Naive thymus-derived CD4-positive, alpha-beta T cell (primary cell): Measurements from ENCODE around the gene KIF26A. TPM values are rescaled to one million over a fixed set of nuclear protein-coding genes. Genes with fewer than 3 reads are reported as not detected.

Experiments used
- ATAC-seq: fragments of 150-1000 bp; cut with Tn5 transposase; 2 replicates; pipeline ENCODE4 v1.10.0; 2021; ENCODE audit warnings: mild to moderate bottlenecking, moderate library complexity
- CTCF ChIA-PET: fragments of 350-600 bp; sonication (Branson Sonifier 250); formaldehyde crosslinking; loops from one replicate; lab custom pipeline; 2021; ENCODE audit warnings: antibody characterized with exemption; lab: Charles Lee
- POLR2A ChIA-PET: fragments of 350-600 bp; sonication (Branson Sonifier 250); formaldehyde crosslinking; loops from one replicate; lab custom pipeline; 2021; ENCODE audit warnings: antibody characterized with exemption, inconsistent platforms; lab: Charles Lee
- DNase-seq, 9 donors: peaks; one replicate each; pipeline versions ENCODE4 v3.0.0 to v3.0.0-alpha.2; 2020 to 2022; ENCODE audit warnings: mixed read lengths in 1 of 9
- H3K27ac ChIP-seq: one replicate; pipeline ENCODE4 v1.7.0; 2013; ENCODE audit warnings: mild to moderate bottlenecking, low read depth, low read length, moderate library complexity
- H3K27me3 ChIP-seq, 2 donors: one replicate each; pipeline ENCODE4 v1.7.0; 2013; ENCODE audit warnings: low read length in 2 of 2, mild to moderate bottlenecking in 2 of 2, moderate library complexity in 2 of 2; ENCODE audit not compliant: control insufficient read depth in 2 of 2, insufficient read depth in 2 of 2
- H3K36me3 ChIP-seq, 3 experiments: 1 replicate in 2 of 3; 2 replicates in 1 of 3; pipeline ENCODE4 v1.7.0; 2013; ENCODE audit warnings: low read length in 3 of 3, mild to moderate bottlenecking in 3 of 3, moderate library complexity in 1 of 3; ENCODE audit not compliant: insufficient read depth in 3 of 3, control insufficient read depth in 2 of 3
- H3K4me1 ChIP-seq, 2 donors: one replicate each; pipeline ENCODE4 v1.7.0; 2013; ENCODE audit warnings: low read length in 2 of 2, mild to moderate bottlenecking in 2 of 2, moderate library complexity in 1 of 2; ENCODE audit not compliant: control insufficient read depth in 2 of 2, insufficient read depth in 2 of 2
- H3K4me3 ChIP-seq: 2 replicates; pipeline ENCODE4 v1.7.0; 2013; ENCODE audit warnings: mild to moderate bottlenecking, low read length
- H3K9me3 ChIP-seq, 3 experiments: 1 replicate in 2 of 3; 2 replicates in 1 of 3; pipeline ENCODE4 v1.7.0; 2013; ENCODE audit warnings: low read length in 3 of 3; ENCODE audit not compliant: control insufficient read depth in 2 of 3
- H3K27ac Mint-ChIP-seq, 9 donors: one replicate each; pipeline ENCODE4 v1.8.0; 2020 to 2022; ENCODE audit warnings: mixed read lengths in 9 of 9, mild to moderate bottlenecking in 8 of 9, moderate library complexity in 5 of 9, inconsistent platforms in 2 of 9
- H3K27me3 Mint-ChIP-seq, 5 donors: one replicate each; pipeline ENCODE4 v1.8.0; 2021 to 2022; ENCODE audit warnings: mixed read lengths in 5 of 5, mild to moderate bottlenecking in 1 of 5
- H3K36me3 Mint-ChIP-seq, 5 donors: one replicate each; pipeline ENCODE4 v1.8.0; 2020 to 2022; ENCODE audit warnings: mixed read lengths in 5 of 5, mild to moderate bottlenecking in 3 of 5, inconsistent platforms in 1 of 5
- H3K4me1 Mint-ChIP-seq, 7 donors: one replicate each; pipeline ENCODE4 v1.8.0; 2020 to 2022; ENCODE audit warnings: mixed read lengths in 7 of 7, mild to moderate bottlenecking in 3 of 7, inconsistent platforms in 1 of 7
- H3K4me3 Mint-ChIP-seq, 10 donors: one replicate each; pipeline ENCODE4 v1.8.0; 2020 to 2022; ENCODE audit warnings: mild to moderate bottlenecking in 10 of 10, mixed read lengths in 10 of 10, moderate library complexity in 6 of 10, inconsistent platforms in 2 of 10
- H3K9me3 Mint-ChIP-seq, 11 donors: one replicate each; pipeline ENCODE4 v1.8.0; 2020 to 2022; ENCODE audit warnings: mixed read lengths in 11 of 11, mild to moderate bottlenecking in 4 of 11, inconsistent platforms in 1 of 11, moderate library complexity in 1 of 11
- intact Hi-C, 2 donors: fragments of 100-400 bp; cut with micrococcal nuclease; formaldehyde crosslinking; loops; one replicate each; pipeline ENCODE4 v1.15.1; 2023
- polyA plus RNA-seq, 2 donors: library from polyadenylated mRNA; unstranded; fragments of 300-500 nt; fragmentation: Illumina TruSeq; gene quantifications; one replicate each; pipeline ENCODE4 v1.2.3, GENCODE V29; 2021
- total RNA-seq, 6 experiments: library from RNA in 5 of 6; stranded (reverse) in 5 of 6; gene quantifications; 1 replicate in 5 of 6; 2 replicates in 1 of 6; pipeline ENCODE4 v1.2.3 and lab custom pipeline; 2021 to 2026

The KIF26A gene
- total and polyA plus RNA-seq, 7 experiments from 2014 or later, result 0.13 to 0.53 (median 0.17) TPM; not detected in 4

DNA sequence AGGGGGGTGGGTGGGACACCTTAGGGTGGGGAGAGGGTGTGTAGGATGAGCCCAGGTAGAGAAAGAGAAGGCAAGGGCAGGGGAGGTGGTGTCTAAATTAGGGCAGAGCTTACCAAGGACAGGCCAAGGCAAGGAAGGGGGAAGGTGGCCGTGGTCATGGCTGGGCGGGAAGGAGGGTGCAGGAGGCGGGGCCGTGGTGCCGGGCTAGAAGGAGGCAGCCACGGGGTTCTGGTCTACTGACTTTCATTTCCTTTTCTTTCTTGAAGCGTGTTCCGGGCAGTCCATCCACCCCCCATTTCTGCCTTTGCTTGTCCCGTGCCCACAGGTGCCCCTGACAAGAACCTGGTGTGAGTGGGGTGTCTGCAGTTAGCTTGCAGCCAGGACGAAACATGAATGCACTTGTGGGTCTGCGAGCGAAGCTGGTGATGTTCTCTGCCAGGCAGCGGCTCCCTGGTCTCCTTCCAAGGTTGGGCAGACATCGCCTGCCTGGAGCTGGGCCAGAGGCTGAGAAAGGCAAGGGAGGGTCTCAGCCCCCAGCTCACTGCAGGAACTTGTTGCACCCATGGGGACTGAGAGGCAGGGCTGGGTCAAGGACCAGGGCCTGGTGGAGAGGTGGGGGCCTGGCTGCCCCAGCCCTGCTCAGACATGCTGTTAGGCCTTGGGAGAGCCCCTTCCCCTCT is 58.2 kb downstream of the KIF26A start:
- Histone ChIP-seq H3K4me1 (no peaks in the 10 kb centered on the region), H3K36me3 (no peaks in the 10 kb centered on the region), H3K27me3 (no peaks in the 10 kb centered on the region), H3K4me3 (no peak overlapping the region), H3K27ac (no peak overlapping the region), H3K9me3 (no peaks in the 10 kb centered on the region)
- Mint-ChIP-seq H3K36me3 (no peaks in the 10 kb centered on the region), H3K4me3 (no peak overlapping the region), H3K9me3 (no peaks in the 10 kb centered on the region), H3K27ac (no peak overlapping the region), H3K27me3 (no peaks in the 10 kb centered on the region), H3K4me1 (peaks cover 0 to 5% (median 2%) of the 10 kb centered on the region in 7 donors)
- no peak for DNase-seq
- ATAC-seq, result no peak
- CTCF ChIA-PET, result no interaction called here
- intact Hi-C loops, result no loop called here
- POLR2A ChIA-PET, result no interaction called here

DNA sequence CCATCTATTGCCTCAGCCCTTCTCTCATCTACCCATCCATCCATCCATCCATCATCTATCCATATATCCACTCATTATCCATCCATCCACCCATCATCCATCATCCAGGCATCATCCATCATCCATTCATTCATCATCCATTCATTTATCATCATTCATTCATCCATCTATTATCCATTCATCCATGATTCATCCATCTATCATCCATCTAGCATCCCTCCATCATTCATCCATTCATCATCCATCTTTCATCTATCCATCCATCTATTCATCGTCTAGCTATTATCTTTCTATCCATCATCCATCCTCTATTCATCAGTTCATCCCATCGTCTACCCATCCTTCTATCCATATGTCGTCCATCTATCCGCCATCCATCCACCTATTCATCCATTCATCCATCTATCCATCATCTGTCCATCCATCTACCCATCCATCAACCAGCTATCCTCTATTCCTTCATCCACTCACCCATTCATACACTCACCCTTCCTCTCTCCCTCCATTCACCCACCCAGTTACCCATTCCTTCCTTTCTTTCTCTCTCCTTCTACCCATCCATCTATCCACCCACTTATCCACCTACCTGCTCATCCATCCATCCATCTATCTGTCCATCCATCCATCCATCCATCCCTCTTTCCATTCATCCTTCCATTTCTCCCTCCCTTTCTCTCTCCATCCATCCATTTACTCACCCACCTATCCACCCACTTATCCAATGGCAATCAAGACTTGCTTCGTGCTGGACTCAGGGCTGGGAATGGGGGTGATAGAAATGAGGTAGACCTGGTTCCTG is 59.3 kb downstream of the KIF26A start:
- Histone ChIP-seq H3K36me3 (no peaks in the 10 kb centered on the region), H3K4me1 (no peaks in the 10 kb centered on the region), H3K4me3 (no peak overlapping the region), H3K27ac (no peak overlapping the region), H3K27me3 (no peaks in the 10 kb centered on the region), H3K9me3 (no peaks in the 10 kb centered on the region)
- Mint-ChIP-seq H3K36me3 (no peaks in the 10 kb centered on the region), H3K27me3 (peaks cover 0 to 4% (median 0%) of the 10 kb centered on the region in 5 donors), H3K4me1 (peaks cover 0 to 5% (median 2%) of the 10 kb centered on the region in 7 donors), H3K4me3 (no peak overlapping the region), H3K9me3 (peaks cover 0 to 2% (median 0%) of the 10 kb centered on the region in 11 donors), H3K27ac (no peak overlapping the region)
- ATAC-seq, result no peak
- intact Hi-C loops, result no loop called here
- ChIA-PET POLR2A (no interaction called here), CTCF (no interaction called here)
- no peak for DNase-seq

GRCh38 chr14:104199266-104199895 is 61.0 kb downstream of the KIF26A start:
- Mint-ChIP-seq H3K27me3 (peaks cover 0 to 5% (median 0%) of the 10 kb centered on the region in 5 donors), H3K4me1 (peaks cover 0 to 5% (median 2%) of the 10 kb centered on the region in 7 donors), H3K36me3 (no peaks in the 10 kb centered on the region), H3K9me3 (peaks cover 0 to 2% (median 0%) of the 10 kb centered on the region in 11 donors), H3K27ac (no peak overlapping the region), H3K4me3 (no peak overlapping the region)
- H3K27ac ChIP-seq, result no peak overlapping the region
- ChIA-PET CTCF (no interaction called here), POLR2A (no interaction called here)
- no peaks in the 10 kb centered on the region for H3K36me3 ChIP-seq
- DNase-seq (no peak), ATAC-seq (no peak)
- H3K4me3 ChIP-seq, result no peak overlapping the region
- no peaks in the 10 kb centered on the region for H3K4me1 ChIP-seq
- intact Hi-C loops, result no loop called here
- no peaks in the 10 kb centered on the region for H3K27me3 ChIP-seq
- no peaks in the 10 kb centered on the region for H3K9me3 ChIP-seq

DNA sequence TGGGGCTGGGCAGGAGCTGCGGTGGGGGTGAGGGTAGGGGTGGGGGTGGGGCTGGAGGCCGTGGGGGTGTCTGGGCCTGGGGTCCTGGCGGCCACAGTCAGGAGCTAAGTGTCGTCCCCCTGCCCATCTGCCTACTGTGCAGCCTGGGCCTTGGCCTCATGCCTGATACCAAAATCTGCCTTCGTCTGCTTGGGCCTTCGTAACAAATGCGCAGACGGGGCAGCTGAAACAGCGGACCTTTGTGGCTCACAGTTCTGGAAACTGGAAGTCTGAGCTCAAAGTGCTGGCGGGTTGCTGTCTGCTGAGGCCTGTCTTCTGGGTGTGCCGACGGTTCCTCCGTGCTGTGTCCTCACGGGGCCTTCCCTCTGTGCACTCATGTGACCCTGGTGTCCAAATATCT is 61.7 kb downstream of the KIF26A start:
- ChIA-PET POLR2A (no interaction called here), CTCF (no interaction called here)
- Mint-ChIP-seq H3K9me3 (peaks cover 0 to 2% (median 0%) of the 10 kb centered on the region in 11 donors), H3K27ac (no peak overlapping the region), H3K4me1 (peaks cover 0 to 5% (median 2%) of the 10 kb centered on the region in 7 donors), H3K27me3 (peaks cover 0 to 5% (median 0%) of the 10 kb centered on the region in 5 donors), H3K4me3 (no peak overlapping the region), H3K36me3 (no peaks in the 10 kb centered on the region)
- no peak overlapping the region for H3K27ac ChIP-seq
- H3K4me1 ChIP-seq, result no peaks in the 10 kb centered on the region
- intact Hi-C loops, result no loop called here
- DNase-seq (no peak), ATAC-seq (no peak)
- no peaks in the 10 kb centered on the region for H3K36me3 ChIP-seq
- H3K27me3 ChIP-seq, result no peaks in the 10 kb centered on the region
- no peak overlapping the region for H3K4me3 ChIP-seq
- no peaks in the 10 kb centered on the region for H3K9me3 ChIP-seq

DNA sequence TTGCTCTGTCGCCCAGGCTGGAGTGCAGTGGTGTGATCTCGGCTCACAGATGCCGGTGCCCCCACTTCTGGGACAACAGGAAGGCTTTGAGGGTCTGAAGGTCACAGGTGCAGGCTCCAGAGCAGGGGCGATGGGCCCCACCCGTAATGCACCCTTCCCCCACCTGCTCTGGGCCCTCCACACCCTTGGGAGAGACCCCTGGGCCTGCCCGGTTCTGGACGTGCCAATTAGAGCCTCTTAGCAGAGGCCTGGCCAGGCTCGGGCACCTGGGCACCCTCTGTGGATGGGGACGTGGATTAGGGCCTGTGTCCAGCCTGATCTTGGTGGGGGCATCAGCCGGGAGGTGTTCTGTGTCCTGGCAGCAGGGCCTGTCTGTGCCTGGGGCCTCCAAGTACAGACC is 62.2 kb downstream of the KIF26A start:
- Histone ChIP-seq H3K27me3 (no peaks in the 10 kb centered on the region), H3K4me1 (no peaks in the 10 kb centered on the region), H3K36me3 (no peaks in the 10 kb centered on the region), H3K4me3 (no peak overlapping the region), H3K27ac (no peak overlapping the region), H3K9me3 (no peaks in the 10 kb centered on the region)
- H3K9me3 Mint-ChIP-seq, result peaks cover 0 to 2% (median 0%) of the 10 kb centered on the region in 11 donors
- ChIA-PET CTCF (no interaction called here), POLR2A (no interaction called here)
- peaks cover 0 to 5% (median 0%) of the 10 kb centered on the region in 5 donors for H3K27me3 Mint-ChIP-seq
- no peaks in the 10 kb centered on the region for H3K36me3 Mint-ChIP-seq
- DNase-seq (no peak), ATAC-seq (no peak)
- H3K4me1 Mint-ChIP-seq, result peaks cover 0 to 5% (median 2%) of the 10 kb centered on the region in 7 donors
- H3K4me3 Mint-ChIP-seq, result no peak overlapping the region
- intact Hi-C loops, result no loop called here
- no peak overlapping the region for H3K27ac Mint-ChIP-seq

DNA sequence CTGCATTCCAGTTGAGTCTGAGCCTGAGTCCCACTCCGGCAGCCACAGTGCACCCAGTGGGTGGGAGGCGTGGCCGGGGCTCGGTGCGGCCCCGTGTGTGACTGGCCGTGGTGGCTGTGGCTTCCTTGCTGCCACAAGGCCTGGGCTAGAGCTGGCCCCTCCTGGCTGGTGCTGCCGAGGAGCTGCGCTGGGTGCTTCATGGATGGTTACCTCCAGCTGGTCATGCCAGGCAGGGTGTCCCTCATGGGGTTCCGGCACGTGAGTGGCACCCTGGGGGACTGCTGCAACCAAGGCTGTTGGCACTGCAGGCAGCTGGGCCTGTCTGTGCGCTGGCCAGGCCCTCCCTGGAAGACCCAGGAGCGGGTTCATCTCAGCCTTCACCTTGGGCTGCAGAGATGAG is 62.7 kb downstream of the KIF26A start:
- H3K27ac ChIP-seq, result no peak overlapping the region

More for the DNA sequence above, 62.7 kb downstream of the KIF26A start:
- no peak for ATAC-seq
- CTCF ChIA-PET, result no interaction called here
- Histone ChIP-seq H3K36me3 (no peaks in the 10 kb centered on the region), H3K9me3 (no peaks in the 10 kb centered on the region), H3K27me3 (no peaks in the 10 kb centered on the region), H3K4me1 (no peaks in the 10 kb centered on the region), H3K4me3 (no peak overlapping the region)
- no peak overlapping the region for H3K27ac Mint-ChIP-seq
- no peak for DNase-seq
- H3K4me1 Mint-ChIP-seq, result peaks cover 0 to 2% (median under 1%) of the 10 kb centered on the region in 7 donors
- peaks cover 0 to 5% (median 0%) of the 10 kb centered on the region in 5 donors for H3K27me3 Mint-ChIP-seq
- intact Hi-C loops, result no loop called here
- H3K36me3 Mint-ChIP-seq, result no peaks in the 10 kb centered on the region
- H3K4me3 Mint-ChIP-seq, result no peak overlapping the region
- peaks cover 0 to 2% (median 0%) of the 10 kb centered on the region in 11 donors for H3K9me3 Mint-ChIP-seq
- POLR2A ChIA-PET, result no interaction called here
